Gastroesophageal sphincter (tissue), 4 donors: ENCODE data around the gene SCAMP3. TPM values are rescaled to one million over a fixed set of nuclear protein-coding genes. Genes with fewer than 3 reads are reported as not detected.

Source experiments
- ATAC-seq: fragments of 150-250 bp; one replicate; pipeline ENCODE4 v1.9.1; 2016; ENCODE audit warnings: mild to moderate bottlenecking, moderate library complexity
- H3K27ac ChIP-seq, 4 donors: fragments of 200-600 bp; sonication (generic) in 3 of 4; 1 replicate in 3 of 4; 2 replicates in 1 of 4; pipeline ENCODE4 v1.5.1; 2016 to 2019
- H3K27me3 ChIP-seq: fragments of 200-600 bp; sonication (generic); one replicate; pipeline ENCODE4 v1.5.1; 2019
- H3K36me3 ChIP-seq, 2 donors: fragments of 200-600 bp; sonication (generic); one replicate each; pipeline ENCODE4 v1.5.1; 2019; ENCODE audit warnings: control low read depth in 1 of 2
- H3K4me1 ChIP-seq, 3 donors: fragments of 200-600 bp; sonication (generic); 1 replicate in 2 of 3; 2 replicates in 1 of 3; pipeline ENCODE4 v1.5.1; 2016 to 2019; ENCODE audit warnings: control low read depth in 2 of 3
- H3K4me3 ChIP-seq, 2 donors: fragments of 200-600 bp; sonication (generic); one replicate each; pipeline ENCODE4 v1.5.1; 2019; ENCODE audit warnings: mild to moderate bottlenecking in 1 of 2, moderate library complexity in 1 of 2
- H3K9me3 ChIP-seq, 3 donors: fragments of 200-600 bp; sonication (generic); one replicate each; pipeline ENCODE4 v1.5.1; 2017 to 2019; ENCODE audit warnings: control low read depth in 2 of 3
- CTCF ChIP-seq, 4 experiments: fragments of 200-600 bp in 2 of 4; fragments of 450-650 bp in 2 of 4; sonication (generic) in 1 of 4; IDR thresholded peaks; one replicate each; pipeline ENCODE4 v1.5.1; 2017 to 2019; ENCODE audit warnings: antibody characterized with exemption in 4 of 4, mild to moderate bottlenecking in 2 of 4, moderate library complexity in 2 of 4
- POLR2A ChIP-seq, 2 donors: fragments of 450-650 bp; IDR thresholded peaks; one replicate each; pipeline ENCODE4 v1.6.1; 2017; ENCODE audit warnings: antibody characterized with exemption in 2 of 2, mild to moderate bottlenecking in 2 of 2, moderate library complexity in 1 of 2
- POLR2AphosphoS5 ChIP-seq: sonication (generic); formaldehyde crosslinking; IDR thresholded peaks from one replicate; pipeline ENCODE4 v1.6.1; 2017; ENCODE audit warnings: antibody characterized with exemption
- WGBS, 2 donors: methylation state at CpG; one replicate each; pipeline ENCODE4 v1.1.5; 2018; ENCODE audit warnings: low coverage in 1 of 2; 5-methylcytosine and 5-hydroxymethylcytosine counted together
- total RNA-seq, 4 donors: library from RNA; depleted of rRNA; stranded (reverse); fragments of >200 nt; gene quantifications; one replicate each; pipeline ENCODE4 v1.1.0, GENCODE V29; 2016

SCAMP3 gene
- total RNA-seq, 4 donors from 2014 or later, result 28.1 to 44.4 (median 36.8) TPM

- Histone ChIP-seq H3K4me3 (peak overlapping the region; percentile 83 to 96), H3K4me1 (peaks cover 0 to 60% (median 25%) of the 10 kb centered on the region in 3 donors), H3K27me3 (no peaks in the 10 kb centered on the region), H3K9me3 (no peaks in the 10 kb centered on the region), H3K36me3 (peaks cover 0 to 30% of the 10 kb centered on the region in 2 donors), H3K27ac (peak overlapping the region; percentile 92 to 100 (median 98))
- TF ChIP-seq CTCF (IDR thresholded peaks at IDR 0.05), result peak in 3 of 4 experiments; percentile 90 to 94 (median 93)
- TF ChIP-seq POLR2A (IDR thresholded peaks at IDR 0.05), result no peak
- peak; percentile 30 for TF ChIP-seq POLR2AphosphoS5
- WGBS, 2 donors, result 0 to 6% methylated on average over 2 to 8 of the region's 13 CpGs
- ATAC-seq, result peak; percentile 20
Measured at GRCh38 chr1:155206891-155207805, 55.0 kb downstream of the SCAMP3 start.

Other genes starting within 250 kb of the SCAMP3 start
- gene DCST2, start 228.6 kb downstream of the SCAMP3 start, total RNA-seq, result under 1 TPM in 2 of 4 donors, not detected in 2; 0.35 to 0.54 TPM
- gene DCST1, start 228.5 kb downstream of the SCAMP3 start, total RNA-seq, result not detected
- gene ADAM15, start 211.0 kb downstream of the SCAMP3 start, total RNA-seq, result 100 to 1,000 TPM in 2 of 4 donors, 10 to 100 TPM in 2; 65.4 to 115 (median 100.0) TPM
- gene EFNA4, start 198.6 kb downstream of the SCAMP3 start, total RNA-seq, result 1 to 10 TPM in 3 of 4 donors, under 1 TPM in 1; 0.81 to 5.8 (median 2.3) TPM
- under 1 TPM in 2 of 4 donors, not detected in 2; 0.27 to 0.77 TPM for gene EFNA3, start 183.5 kb downstream of the SCAMP3 start, total RNA-seq
- gene EFNA1, start 134.5 kb downstream of the SCAMP3 start, total RNA-seq, result 10 to 100 TPM; 13.1 to 25.8 (median 16.1) TPM
- 10 to 100 TPM; 12.5 to 16.8 (median 13.9) TPM for gene SLC50A1, start 126.5 kb downstream of the SCAMP3 start, total RNA-seq
- gene DPM3, start 121.8 kb downstream of the SCAMP3 start, total RNA-seq, result 100 to 1,000 TPM in 2 of 4 donors, 10 to 100 TPM in 2; 57.9 to 128 (median 87.7) TPM
- 100 to 1,000 TPM in 1 of 4 donors, 10 to 100 TPM in 3; 80.8 to 144 (median 92.3) TPM for gene KRTCAP2, start 89.1 kb downstream of the SCAMP3 start, total RNA-seq
- 1 to 10 TPM in 1 of 4 donors, under 1 TPM in 2, not detected in 1; 0.35 to 1.9 (median 0.40) TPM for gene TRIM46, start 88.5 kb downstream of the SCAMP3 start, total RNA-seq
- gene THBS3, start 54.5 kb downstream of the SCAMP3 start, total RNA-seq, result 10 to 100 TPM; 17.9 to 25.6 (median 20.1) TPM
- gene MTX1, start 53.7 kb downstream of the SCAMP3 start, total RNA-seq, result 10 to 100 TPM; 28.3 to 36.0 (median 32.6) TPM
- gene ENTREP3, start 6.9 kb downstream of the SCAMP3 start, total RNA-seq, result 10 to 100 TPM; 11.4 to 35.3 (median 22.1) TPM
- gene CLK2, start 11.1 kb upstream of the SCAMP3 start, total RNA-seq, result 10 to 100 TPM; 14.4 to 51.4 (median 32.9) TPM
- gene HCN3, start 15.1 kb upstream of the SCAMP3 start, total RNA-seq, result 1 to 10 TPM in 3 of 4 donors, under 1 TPM in 1; 0.47 to 2.2 (median 1.6) TPM
- gene PKLR, start 39.1 kb upstream of the SCAMP3 start, total RNA-seq, result not detected
- gene FDPS, start 46.5 kb upstream of the SCAMP3 start, total RNA-seq, result 100 to 1,000 TPM in 1 of 4 donors, 10 to 100 TPM in 3; 71.2 to 125 (median 81.0) TPM
- 10 to 100 TPM; 10.8 to 34.2 (median 24.4) TPM for gene RUSC1, start 58.5 kb upstream of the SCAMP3 start, total RNA-seq